ENCODE measurements around the gene TSHZ2.

DNA sequence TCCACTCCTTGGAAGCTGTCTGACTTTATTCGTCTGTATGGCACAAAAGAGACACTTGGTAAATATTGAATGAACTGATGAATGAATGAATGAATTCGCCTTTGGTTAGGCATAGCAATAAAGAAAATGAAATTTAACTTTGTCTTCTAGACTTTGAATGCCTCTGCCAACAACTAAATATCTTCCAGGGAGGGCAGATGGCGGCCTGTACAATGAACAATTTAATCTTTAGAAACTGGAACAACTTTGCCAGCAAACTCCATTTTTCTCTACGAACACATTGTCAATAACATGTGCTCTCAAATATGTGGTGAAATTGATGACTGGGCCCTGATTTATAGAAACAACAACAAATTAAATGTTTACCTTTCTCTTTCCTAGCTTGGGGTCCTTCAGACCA lies 480.9 kb downstream of the TSHZ2 start:
- TF ChIP-seq ZNF274 (IDR thresholded peaks at IDR 0.05; ENCODE audit: low read depth, low read length): no peak
- TF ChIP-seq YY1 (IDR thresholded peaks at IDR 0.05; ENCODE audit: insufficient read depth, insufficient read length): no peak

Measured in NT2/D1 (cell line).